Tongue (tissue), 2 donors: ENCODE data around the gene IRF3. TPM values are rescaled to one million over a fixed set of nuclear protein-coding genes. Genes with fewer than 3 reads are reported as not detected.
"Not testable (repeated sequence)": the region's sequence is repeated elsewhere in the genome, so short reads cannot be mapped to it uniquely, and the experiment has no call there.

Source experiments
- DNase-seq: peaks from one replicate; pipeline ENCODE4 v3.0.0-alpha.2; 2015
- total RNA-seq: library from RNA; depleted of rRNA; stranded (reverse); fragments of >200 nt; gene quantifications from one replicate; pipeline ENCODE4 v1.2.3, GENCODE V29; 2014

The IRF3 gene
- total RNA-seq, 1 donor from 2014 or later = 44.0 TPM

GRCh38 chr19:49643466-49643865 is 22.2 kb downstream of the IRF3 start:
- DNase-seq = no peak

GRCh38 chr19:49642492-49643035 is 23.1 kb downstream of the IRF3 start:
- peak; percentile 36 for DNase-seq

GRCh38 chr19:49641688-49642491 is 23.8 kb downstream of the IRF3 start, which contains the start of gene SCAF1:
Gene SCAF1 (plus strand): TSS chr19:49642209. CDS start chr19:49645027, 2,818 bp downstream.
- peak; percentile 100 for DNase-seq

GRCh38 chr19:49640113-49640898 is 25.4 kb downstream of the IRF3 start, which contains the start of gene RRAS:
Gene RRAS (minus strand): TSS chr19:49640143. CDS start chr19:49640098, 45 bp downstream.
- peak; percentile 100 for DNase-seq

GRCh38 chr19:49639401-49640112 is 26.1 kb downstream of the IRF3 start:
- DNase-seq = peak; percentile 44

GRCh38 chr19:49637821-49638738 is 27.6 kb downstream of the IRF3 start:
- DNase-seq = peak; percentile 59

GRCh38 chr19:49636233-49636932 is 29.3 kb downstream of the IRF3 start:
- no peak for DNase-seq

- DNase-seq = peak; percentile 58
These were observed 30.0 kb downstream of the IRF3 start for GRCh38 chr19:49635530-49636232.

GRCh38 chr19:49633273-49633672 is 32.4 kb downstream of the IRF3 start:
- peak; percentile 26 for DNase-seq

GRCh38 chr19:49632576-49632975 is 33.1 kb downstream of the IRF3 start:
- DNase-seq = no peak

- no peak for DNase-seq
These were observed 34.0 kb downstream of the IRF3 start for GRCh38 chr19:49631610-49632192.

GRCh38 chr19:49631014-49631588 is 34.6 kb downstream of the IRF3 start:
- DNase-seq = no peak

- DNase-seq = no peak
These were observed 36.0 kb downstream of the IRF3 start for GRCh38 chr19:49629659-49630058.

GRCh38 chr19:49626226-49626625 is 39.4 kb downstream of the IRF3 start:
- no peak for DNase-seq

- DNase-seq = no peak
These were observed 40.4 kb downstream of the IRF3 start for GRCh38 chr19:49624967-49625910.

GRCh38 chr19:49617860-49618259 is 47.8 kb downstream of the IRF3 start:
- not testable (repeated sequence) for DNase-seq

- DNase-seq = no peak
These were observed 48.7 kb downstream of the IRF3 start for GRCh38 chr19:49616945-49617344.

- DNase-seq = no peak
These were observed 49.1 kb downstream of the IRF3 start for GRCh38 chr19:49616532-49616931.
